ENCODE data around the gene XG.
"Not testable (repeated sequence)": the region's sequence is repeated elsewhere in the genome, so short reads cannot be mapped to it uniquely, and the experiment has no call there.

Gene XG

GRCh38 chrX:2735270-2735669 is 16.6 kb upstream of the XG start:
- no peak for DNase-seq

GRCh38 chrX:2740672-2741071 is 11.2 kb upstream of the XG start:
- DNase-seq: no peak

DNA sequence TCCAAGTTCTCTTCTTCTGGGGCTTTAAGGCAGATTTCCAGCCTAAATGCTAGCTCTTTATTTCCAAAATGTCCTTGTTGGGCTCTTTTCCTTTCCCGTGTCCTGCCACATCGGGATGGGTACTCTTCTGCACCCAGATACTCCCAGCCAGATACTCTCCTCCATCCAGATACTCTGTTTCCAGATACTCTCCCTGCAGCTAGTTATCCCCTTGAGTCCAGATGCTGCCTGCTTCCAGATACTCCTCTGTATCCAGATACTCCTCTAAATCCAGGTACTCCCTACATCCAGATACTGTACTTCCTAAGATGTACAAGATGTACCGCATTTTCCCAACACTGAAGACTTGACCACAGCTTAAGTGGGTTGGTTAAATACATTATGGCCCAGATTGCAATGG is 10.5 kb upstream of the XG start:
- no peak for DNase-seq

DNA sequence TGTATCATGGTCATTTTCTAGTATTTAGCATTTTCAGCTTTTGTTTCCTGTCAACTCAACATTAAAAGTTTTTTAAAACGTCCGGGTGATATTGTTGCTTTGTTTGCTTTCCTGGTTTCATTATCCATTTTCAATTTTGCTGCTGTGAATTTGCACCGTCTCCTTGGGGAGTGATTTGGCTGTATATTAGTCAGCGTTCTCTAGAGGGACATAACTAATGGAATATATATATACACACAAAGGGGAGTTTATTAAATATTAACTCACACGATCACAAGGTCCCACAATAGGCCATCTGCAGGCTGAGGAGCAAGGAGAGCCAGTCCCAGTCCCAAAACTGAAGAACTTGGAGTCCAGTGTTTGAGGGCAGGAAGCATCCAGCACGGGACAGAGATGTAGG is 5.6 kb upstream of the XG start:
- not testable (repeated sequence) for DNase-seq

DNA sequence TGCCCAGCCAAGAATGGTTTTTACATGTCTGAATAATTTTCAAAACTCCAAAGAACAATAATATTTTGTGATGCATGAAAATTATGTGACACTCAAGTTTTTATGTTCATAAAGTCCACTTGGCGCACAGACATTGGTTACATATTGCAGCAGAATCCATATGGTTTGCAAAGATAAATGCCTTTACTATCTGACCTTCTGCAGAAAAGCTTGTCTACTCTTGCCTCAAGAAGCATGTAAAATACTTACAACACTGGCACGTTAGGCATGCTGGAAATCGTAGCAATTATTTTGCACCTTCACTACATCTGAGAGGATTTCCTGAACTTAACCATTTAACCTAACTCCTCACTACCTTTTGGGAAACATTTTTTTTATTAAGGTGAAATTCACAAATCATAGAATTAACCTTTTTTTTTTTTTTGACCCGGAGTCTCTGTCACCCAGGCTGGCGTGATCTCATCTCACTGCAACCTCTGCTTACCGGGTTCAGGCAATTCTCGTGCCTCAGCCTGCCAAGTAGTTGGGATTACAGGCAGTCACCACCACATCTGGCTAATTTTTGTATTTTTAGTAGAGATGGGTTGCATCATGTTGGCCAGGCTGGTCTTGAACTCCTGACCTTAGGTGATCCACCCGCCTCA is 3.5 kb upstream of the XG start:
- DNase-seq: no peak

DNA sequence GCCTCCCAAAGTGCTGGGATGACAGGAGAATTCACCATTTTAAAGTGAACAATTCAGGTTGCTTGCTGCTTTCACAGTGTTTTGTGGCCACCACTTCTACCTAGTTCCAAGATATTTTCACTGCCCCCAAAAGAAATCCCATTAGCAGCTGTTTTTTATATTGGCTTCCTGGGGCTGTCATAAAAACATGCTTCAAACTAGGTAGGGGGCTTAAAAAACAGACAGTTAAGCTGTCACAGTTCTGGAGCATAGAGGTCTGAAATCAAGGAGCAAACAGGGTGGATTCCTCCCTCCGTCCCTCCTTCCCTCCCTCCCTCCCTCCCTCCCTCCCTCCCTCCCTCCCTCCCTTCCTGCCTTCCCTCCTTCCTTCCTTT is 3.0 kb upstream of the XG start:
- DNase-seq: no peak

- DNase-seq: no peak
Observed at GRCh38 chrX:2751291-2751690, 549 bp upstream of the XG start.

- DNase-seq: not testable (repeated sequence)
Observed at GRCh38 chrX:2752441-2752840, 601 bp downstream of the XG start.

DNA sequence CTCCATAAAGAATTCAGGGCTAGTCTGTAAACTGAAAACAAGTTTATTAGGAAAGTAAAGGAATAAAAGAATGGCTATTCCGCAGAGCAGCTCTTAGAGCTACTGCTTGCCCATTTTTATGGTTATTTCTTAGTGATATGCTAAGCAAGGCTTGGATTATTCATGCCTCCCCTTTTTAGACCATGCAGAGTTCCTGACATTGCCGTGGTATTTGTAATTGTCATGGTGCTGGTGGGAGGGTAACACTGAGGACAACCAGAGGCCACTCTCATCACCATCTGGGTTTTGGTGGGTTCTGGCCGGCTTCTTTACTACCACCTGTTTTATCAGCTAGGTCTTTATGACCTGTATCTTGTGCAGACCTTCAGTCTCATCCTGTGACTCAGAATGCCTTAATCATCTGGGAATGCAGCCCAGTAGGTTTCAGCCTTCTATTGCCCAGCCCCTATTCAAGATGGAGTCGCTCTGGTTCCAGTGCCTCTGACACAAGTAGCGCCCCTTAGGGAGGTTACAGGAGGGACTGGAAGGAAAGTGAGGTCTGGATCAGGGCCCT is 3.4 kb downstream of the XG start:
- DNase-seq: not testable (repeated sequence)

- DNase-seq: no peak
Observed at GRCh38 chrX:2756548-2756947, 4.7 kb downstream of the XG start.

DNA sequence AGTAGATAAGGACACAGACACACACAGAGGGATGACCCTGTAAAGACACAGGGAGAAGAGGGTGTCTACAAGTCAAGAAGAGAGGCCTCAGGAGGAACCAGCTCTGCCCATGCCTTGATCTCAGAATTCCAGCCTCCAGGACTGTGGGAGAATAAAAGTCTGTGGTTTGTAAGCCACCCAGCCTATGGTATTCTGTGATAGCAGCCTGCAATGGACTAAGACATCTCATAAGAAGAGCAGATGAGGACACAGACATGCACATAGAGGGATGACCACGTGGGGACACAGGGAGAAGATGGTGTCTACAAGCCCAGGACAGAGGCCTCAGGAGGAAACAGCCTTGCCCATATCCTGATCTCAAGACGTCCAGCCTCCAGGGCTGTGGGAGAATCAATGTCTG is 9.4 kb downstream of the XG start:
- no peak for DNase-seq

DNA sequence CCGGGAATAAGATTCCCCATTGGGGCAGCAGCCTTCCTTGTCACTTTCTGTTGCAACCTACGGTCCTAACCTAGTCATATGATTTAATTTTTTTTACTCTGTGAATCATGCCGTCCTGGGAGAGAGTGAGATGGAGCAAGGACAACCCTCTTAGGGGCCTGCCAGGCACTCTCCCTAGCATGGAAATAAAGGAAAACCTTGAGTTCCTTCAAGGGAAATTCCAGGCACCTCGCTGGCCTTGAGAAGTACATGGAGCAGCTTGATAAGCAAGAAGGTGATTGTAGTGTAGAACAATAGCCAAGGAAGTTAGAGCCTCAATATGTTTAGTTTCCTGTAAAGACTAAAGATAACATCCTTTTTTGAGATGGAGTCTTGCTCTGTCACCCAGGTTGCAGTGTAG is 10.8 kb downstream of the XG start:
- not testable (repeated sequence) for DNase-seq

GRCh38 chrX:2764766-2765548 is 13.1 kb downstream of the XG start:
- DNase-seq: not testable (repeated sequence)

GRCh38 chrX:2765549-2765830 is 13.7 kb downstream of the XG start:
- no peak for DNase-seq

- DNase-seq: no peak
Observed at GRCh38 chrX:2766906-2767305, 15.1 kb downstream of the XG start.

- DNase-seq: no peak
Observed at GRCh38 chrX:2767631-2768455, 16.0 kb downstream of the XG start.

DNA sequence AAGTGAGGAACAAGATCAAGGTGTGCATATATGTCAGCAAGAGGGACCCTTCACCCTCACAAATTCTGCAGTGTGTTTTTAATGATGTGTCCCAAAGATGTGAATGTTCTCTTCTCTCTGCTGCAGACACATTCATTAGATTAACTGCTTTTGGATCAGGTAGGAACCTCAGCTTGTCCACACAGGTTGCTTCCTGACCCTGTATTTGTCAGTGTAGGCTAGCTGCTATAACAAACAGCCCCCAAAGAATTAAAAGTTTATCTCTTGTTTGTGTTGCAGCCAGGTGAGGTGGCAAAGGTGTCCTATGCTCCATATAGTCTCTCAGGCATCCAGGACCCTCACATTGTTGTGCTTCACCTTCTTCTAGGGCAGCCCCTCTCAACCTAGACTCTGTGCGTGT is 17.8 kb downstream of the XG start:
- DNase-seq: no peak

DNA sequence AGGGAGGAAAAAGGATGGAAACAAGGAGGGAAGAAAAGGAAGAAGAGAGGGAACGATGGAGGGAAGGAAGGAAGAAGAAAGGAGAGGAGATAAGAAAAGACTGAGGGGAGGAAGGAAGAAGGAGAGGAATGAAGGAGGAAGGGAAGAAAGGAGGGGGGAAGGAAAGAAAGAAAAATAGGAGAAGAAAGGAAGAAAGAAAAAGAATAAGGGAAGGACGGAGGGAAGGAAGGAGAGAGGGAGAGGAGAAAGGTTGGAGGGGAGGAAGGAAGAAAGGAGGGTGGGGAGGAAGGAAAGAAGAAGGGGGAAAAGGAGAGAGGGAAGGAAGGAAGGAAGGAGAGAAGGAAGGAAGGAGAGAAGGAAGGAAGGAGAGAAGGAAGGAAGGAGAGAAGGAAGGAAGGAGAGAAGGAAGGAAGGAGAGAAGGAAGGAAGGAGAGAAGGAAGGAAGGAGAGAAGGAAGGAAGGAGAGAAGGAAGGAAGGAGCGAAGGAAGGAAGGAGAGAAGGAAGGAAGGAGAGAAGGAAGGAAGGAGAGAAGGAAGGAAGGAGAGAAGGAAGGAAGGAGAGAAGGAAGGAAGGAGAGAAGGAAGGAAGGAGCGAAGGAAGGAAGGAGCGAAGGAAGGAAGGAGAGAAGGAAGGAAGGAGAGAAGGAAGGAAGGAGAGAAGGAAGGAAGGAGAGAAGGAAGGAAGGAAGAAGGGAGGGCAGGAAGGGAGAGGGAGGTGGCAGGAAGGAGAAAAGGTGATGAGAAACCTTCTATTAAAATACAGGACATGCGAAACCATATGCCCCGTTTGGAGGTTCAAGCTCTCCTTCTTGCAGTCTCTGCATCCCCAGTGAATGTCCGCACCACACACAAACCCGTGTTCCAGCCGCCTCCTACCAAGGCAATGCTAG is 21.6 kb downstream of the XG start:
- DNase-seq: not testable (repeated sequence)

DNA sequence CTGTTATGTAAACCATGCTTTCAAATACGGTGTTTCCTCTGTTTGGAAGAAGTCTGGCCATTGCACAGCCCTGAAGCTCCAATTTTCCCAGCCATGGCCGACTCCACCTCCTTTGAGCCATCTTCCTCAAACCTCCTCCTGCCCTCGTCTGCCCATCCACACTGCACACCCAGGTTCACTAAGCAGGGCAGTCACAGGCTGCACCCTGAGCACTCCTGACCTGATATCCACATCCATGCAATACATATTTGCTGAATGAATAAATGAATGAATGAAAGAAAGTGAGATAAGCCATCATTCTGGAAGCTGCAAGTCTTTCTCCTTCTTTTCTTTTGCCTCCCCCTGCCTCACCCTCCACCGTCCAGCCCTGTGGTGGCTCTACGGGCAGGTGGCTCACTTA is 22.2 kb downstream of the XG start:
- DNase-seq: no peak

DNA sequence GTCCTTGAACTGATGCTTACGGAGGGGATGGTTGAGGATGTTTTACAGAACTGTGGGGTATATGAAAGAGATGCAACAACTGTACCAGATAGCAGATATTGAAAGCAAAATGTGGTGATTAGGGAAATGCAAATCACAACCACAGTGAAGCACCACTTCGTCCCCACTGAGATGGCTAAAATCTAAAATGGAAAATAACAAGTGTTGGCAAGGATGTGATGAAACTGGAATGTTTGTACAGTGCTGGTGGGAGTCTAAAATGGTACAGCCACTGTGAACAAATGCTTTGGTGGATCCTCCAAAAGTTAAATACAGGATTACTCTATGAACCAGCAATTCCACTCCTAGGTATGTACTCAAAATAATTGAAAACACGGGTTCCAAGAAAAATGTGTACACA is 22.9 kb downstream of the XG start:
- DNase-seq: no peak

DNA sequence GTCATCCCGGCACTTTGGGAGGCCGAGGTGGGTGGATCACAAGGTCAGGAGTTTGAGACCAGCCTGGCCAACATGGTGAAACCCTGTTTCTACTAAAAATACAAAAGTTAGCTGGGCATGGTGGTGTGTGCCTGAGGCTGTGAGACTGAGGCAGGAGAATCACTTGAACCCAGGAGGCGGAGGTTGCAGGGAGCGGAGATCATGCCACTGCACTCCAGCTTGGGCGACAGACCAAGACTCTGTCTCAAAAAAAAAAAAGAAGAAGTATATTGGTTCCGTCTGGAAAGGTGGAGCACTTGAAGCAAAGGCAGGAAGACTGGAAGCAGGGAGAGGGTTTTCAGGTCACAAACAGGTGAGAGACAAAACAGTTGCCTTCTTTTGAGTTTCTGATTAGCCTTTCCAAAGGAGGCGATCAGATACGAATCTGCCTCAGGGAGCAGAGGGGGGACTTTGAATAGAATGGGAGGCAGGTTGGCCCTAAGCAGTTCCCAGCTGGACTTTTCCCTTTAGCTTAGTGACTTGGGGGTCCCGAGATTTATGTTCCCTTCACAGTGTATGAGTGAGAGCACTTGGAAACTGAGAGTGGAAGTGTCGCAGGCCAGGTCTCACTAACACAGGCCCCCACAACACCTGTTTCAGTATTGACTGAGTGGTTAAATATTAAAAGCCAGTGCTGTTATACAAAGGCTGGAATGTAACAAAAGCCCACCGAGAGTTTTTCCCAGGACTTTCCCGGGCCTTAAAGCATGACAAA is 28.8 kb downstream of the XG start:
- not testable (repeated sequence) for DNase-seq

- DNase-seq: no peak
Observed at GRCh38 chrX:2781226-2781571, 29.4 kb downstream of the XG start.
